Keratinocyte (primary cell): Measurements from ENCODE around the gene PLPPR1. TPM values are rescaled to one million over a fixed set of nuclear protein-coding genes. Genes with fewer than 3 reads are reported as not detected.

Source experiments
- DNase-seq: peaks from one replicate; pipeline ENCODE4 v3.0.0-alpha.2; 2011; ENCODE audit warnings: low read depth, missing footprints, low spot score
- FAIRE-seq: peaks from 2 replicates; lab custom pipeline; 2011; peaks lifted over from hg19 to GRCh38; lab: Jason Lieb, UNC
- H2AFZ ChIP-seq: 2 replicates; pipeline ENCODE4 v1.6.0; 2012; ENCODE audit warnings: low read length, control low read depth, inconsistent platforms; ENCODE audit not compliant: control insufficient read depth
- H3K27ac ChIP-seq: 2 replicates; pipeline ENCODE4 v1.5.1; 2011; ENCODE audit warnings: low read length; ENCODE audit not compliant: control insufficient read depth, insufficient read depth
- H3K27me3 ChIP-seq: 3 replicates; pipeline ENCODE4 v1.6.0; 2011; ENCODE audit warnings: low read length; ENCODE audit not compliant: control insufficient read depth, insufficient read depth; ENCODE audit errors: extremely low read depth
- H3K36me3 ChIP-seq, 2 experiments: 2 replicates in 1 of 2; 3 replicates in 1 of 2; pipeline ENCODE4 v1.5.1; 2011; ENCODE audit warnings: low read length in 2 of 2, mild to moderate bottlenecking in 1 of 2; ENCODE audit not compliant: control insufficient read depth in 2 of 2, insufficient read depth in 2 of 2; ENCODE audit errors: extremely low read depth in 1 of 2
- H3K4me1 ChIP-seq: 3 replicates; pipeline ENCODE4 v1.5.1; 2011; ENCODE audit warnings: low read length; ENCODE audit not compliant: control insufficient read depth, insufficient read depth; ENCODE audit errors: extremely low read depth
- H3K4me2 ChIP-seq: 3 replicates; pipeline ENCODE4 v1.6.0; 2011; ENCODE audit warnings: low read depth, low read length; ENCODE audit not compliant: control insufficient read depth, insufficient read depth; ENCODE audit errors: extremely low read depth
- H3K4me3 ChIP-seq, 3 experiments: fragments of 200-600 bp in 1 of 3; sonication (generic) in 1 of 3; 2 replicates in 2 of 3; 3 replicates in 1 of 3; pipeline ENCODE4 v1.5.1; 2011 to 2016; ENCODE audit warnings: low read length in 3 of 3, mild to moderate bottlenecking in 3 of 3, control low read depth in 2 of 3, inconsistent platforms in 1 of 3, low read depth in 1 of 3, mixed read lengths in 1 of 3, mixed run types in 1 of 3, moderate library complexity in 1 of 3; ENCODE audit not compliant: control insufficient read depth in 2 of 3, insufficient read depth in 2 of 3; ENCODE audit errors: extremely low read depth in 1 of 3
- H3K79me2 ChIP-seq: 2 replicates; pipeline ENCODE4 v1.6.0; 2012; ENCODE audit warnings: low read length; ENCODE audit not compliant: control insufficient read depth, insufficient read depth
- H3K9ac ChIP-seq: 3 replicates; pipeline ENCODE4 v1.6.0; 2011; ENCODE audit warnings: low read length; ENCODE audit not compliant: control insufficient read depth, insufficient read depth; ENCODE audit errors: extremely low read depth
- H3K9me1 ChIP-seq: 3 replicates; pipeline ENCODE4 v1.6.0; 2011; ENCODE audit warnings: low read length; ENCODE audit not compliant: control insufficient read depth, insufficient read depth; ENCODE audit errors: extremely low read depth
- H3K9me3 ChIP-seq: 2 replicates; pipeline ENCODE4 v1.5.1; 2012; ENCODE audit warnings: low read depth, low read length; ENCODE audit not compliant: control insufficient read depth
- H4K20me1 ChIP-seq: 3 replicates; pipeline ENCODE4 v1.6.0; 2011; ENCODE audit warnings: low read length; ENCODE audit not compliant: control insufficient read depth, insufficient read depth; ENCODE audit errors: extremely low read depth
- CTCF ChIP-seq, 3 experiments: IDR thresholded peaks in 1 of 3; conservative IDR thresholded peaks in 1 of 3; optimal IDR thresholded peaks in 1 of 3; 2 replicates in 2 of 3; 3 replicates in 1 of 3; pipeline versions ENCODE3 to v1.5.1; 2011; ENCODE audit warnings: low read length in 3 of 3, mild to moderate bottlenecking in 3 of 3, moderate library complexity in 2 of 3, control low read depth in 1 of 3, inconsistent platforms in 1 of 3; ENCODE audit not compliant: insufficient read depth in 2 of 3; ENCODE audit errors: extremely low read depth in 1 of 3
- EZH2 ChIP-seq: IDR thresholded peaks from one replicate; pipeline ENCODE4 v1.6.1; 2012; ENCODE audit warnings: inconsistent platforms, mild to moderate bottlenecking, low read length, moderate library complexity
- dilution Hi-C: fragments of 300-500 bp; cut with MboI; formaldehyde crosslinking; loops from one replicate; pipeline ENCODE4 v1.7.0; 2020; ENCODE audit warnings: low sequenced_read_pairs; ENCODE audit not compliant: extremely low pct_ligation_motif_present
- polyA plus RNA-seq, 5 experiments: library from polyadenylated mRNA; depleted of rRNA in 3 of 5; stranded (reverse) in 3 of 5; stranded (forward) in 1 of 5; unstranded in 1 of 5; fragments of >200 nt; gene quantifications; 1 replicate in 1 of 5; 2 replicates in 3 of 5; 3 replicates in 1 of 5; pipeline versions ENCODE4 v1.2.1 to v1.2.3, GENCODE V29; 2011 to 2012; ENCODE audit warnings: missing spikeins in 2 of 5, low read depth in 1 of 5, low replicate concordance in 1 of 5

The PLPPR1 gene
- polyA plus RNA-seq, 1 donor (not counting 4 experiments of a cell fraction or from before 2014, with no cell fraction given), result not detected

DNA sequence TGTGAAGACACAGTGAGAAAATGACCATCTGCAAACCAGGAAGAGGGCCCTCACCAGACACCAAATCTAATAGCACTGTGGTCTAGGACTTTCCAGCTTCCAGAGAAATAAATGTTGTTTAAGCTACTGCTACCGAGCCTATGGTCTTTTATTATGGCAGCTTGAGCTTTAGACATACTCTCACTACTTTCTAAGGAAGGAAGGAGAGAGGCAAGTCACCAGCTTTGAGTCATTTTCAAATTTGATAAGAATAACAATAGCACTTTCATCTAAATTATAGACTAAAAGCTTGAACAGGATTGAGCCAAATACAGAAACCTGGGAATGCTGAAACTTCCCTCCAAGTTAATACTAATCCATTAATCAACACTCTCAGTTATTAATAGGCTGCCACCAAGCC lies 64.4 kb downstream of the PLPPR1 start:
- Histone ChIP-seq H3K4me2 (no peak overlapping the region), H3K4me3 (no peak overlapping the region), H3K9ac (no peak overlapping the region), H3K79me2 (no peaks in the 10 kb centered on the region), H3K27me3 (no peaks in the 10 kb centered on the region), H3K9me3 (no peaks in the 10 kb centered on the region), H3K27ac (no peak overlapping the region), H4K20me1 (no peaks in the 10 kb centered on the region), H3K4me1 (no peaks in the 10 kb centered on the region), H2AFZ (no peak overlapping the region), H3K9me1 (no peaks in the 10 kb centered on the region), H3K36me3 (no peaks in the 10 kb centered on the region)
- no peak for DNase-seq
- FAIRE-seq, result no peak
- dilution Hi-C loops, result no loop called here
- TF ChIP-seq CTCF (optimal IDR thresholded peaks at IDR 0.05 in 1 of 3, IDR thresholded peaks at IDR 0.05 in 1 of 3, conservative IDR thresholded peaks at IDR 0.05 in 1 of 3; ENCODE audit: extremely low read depth in 1 of 3, insufficient read depth in 2 of 3, low read length in 3 of 3) (no peak), EZH2 (no peak)

GRCh38 chr9:101093620-101094019 lies 65.1 kb downstream of the PLPPR1 start:
- Histone ChIP-seq H3K27me3 (no peaks in the 10 kb centered on the region), H3K9me1 (no peaks in the 10 kb centered on the region), H4K20me1 (no peaks in the 10 kb centered on the region), H3K4me1 (no peaks in the 10 kb centered on the region), H3K27ac (no peak overlapping the region), H3K9ac (no peak overlapping the region), H2AFZ (no peak overlapping the region), H3K36me3 (no peaks in the 10 kb centered on the region), H3K4me2 (no peak overlapping the region), H3K4me3 (no peak overlapping the region), H3K9me3 (no peaks in the 10 kb centered on the region), H3K79me2 (no peaks in the 10 kb centered on the region)
- DNase-seq (no peak), FAIRE-seq (no peak)
- TF ChIP-seq EZH2 (no peak), CTCF (optimal IDR thresholded peaks at IDR 0.05 in 1 of 3, IDR thresholded peaks at IDR 0.05 in 1 of 3, conservative IDR thresholded peaks at IDR 0.05 in 1 of 3; ENCODE audit: extremely low read depth in 1 of 3, insufficient read depth in 2 of 3, low read length in 3 of 3) (no peak)
- dilution Hi-C loops, result no loop called here
